CD4-positive, alpha-beta memory T cell (primary cell): Measurements from ENCODE around the gene VPS41. TPM values are rescaled to one million over a fixed set of nuclear protein-coding genes. Genes with fewer than 3 reads are reported as not detected.
"Not testable (repeated sequence)": the region's sequence is repeated elsewhere in the genome, so short reads cannot be mapped to it uniquely, and the experiment has no call there.

Experiments
- CTCF ChIA-PET: fragments of 350-600 bp; sonication (Branson Sonifier 250); formaldehyde crosslinking; loops from one replicate; lab custom pipeline; 2021; ENCODE audit warnings: inconsistent platforms; ENCODE audit not compliant: partially characterized antibody; lab: Charles Lee
- POLR2A ChIA-PET: fragments of 350-600 bp; sonication (Branson Sonifier 250); formaldehyde crosslinking; loops from one replicate; lab custom pipeline; 2021; ENCODE audit not compliant: partially characterized antibody; lab: Charles Lee
- DNase-seq, 5 donors: peaks; one replicate each; pipeline versions ENCODE4 v3.0.0 to v3.0.0-alpha.2; 2020 to 2022; ENCODE audit warnings: mixed read lengths in 1 of 5
- H3K27ac ChIP-seq: one replicate; pipeline ENCODE4 v1.7.0; 2013; ENCODE audit warnings: low read depth, low read length
- H3K27me3 ChIP-seq: 2 replicates; pipeline ENCODE4 v1.7.0; 2013; ENCODE audit warnings: mild to moderate bottlenecking, low read length, moderate library complexity; ENCODE audit not compliant: insufficient read depth
- H3K36me3 ChIP-seq: 2 replicates; pipeline ENCODE4 v1.7.0; 2013; ENCODE audit warnings: mild to moderate bottlenecking, low read length, moderate library complexity; ENCODE audit not compliant: insufficient read depth
- H3K4me1 ChIP-seq: 2 replicates; pipeline ENCODE4 v1.7.0; 2013; ENCODE audit warnings: mild to moderate bottlenecking, low read length, moderate library complexity; ENCODE audit not compliant: insufficient read depth
- H3K4me3 ChIP-seq, 2 donors: one replicate each; pipeline ENCODE4 v1.7.0; 2013; ENCODE audit warnings: low read length in 2 of 2, mild to moderate bottlenecking in 1 of 2
- H3K9me3 ChIP-seq, 2 donors: one replicate each; pipeline ENCODE4 v1.7.0; 2013; ENCODE audit warnings: low read length in 2 of 2, control low read depth in 1 of 2; ENCODE audit not compliant: control insufficient read depth in 1 of 2
- H3K27ac Mint-ChIP-seq, 7 donors: one replicate each; pipeline ENCODE4 v1.8.0; 2020 to 2021; ENCODE audit warnings: mixed read lengths in 7 of 7, mild to moderate bottlenecking in 6 of 7, inconsistent platforms in 3 of 7, moderate library complexity in 3 of 7
- H3K27me3 Mint-ChIP-seq, 2 donors: one replicate each; pipeline ENCODE4 v1.8.0; 2020 to 2021; ENCODE audit warnings: mixed read lengths in 2 of 2
- H3K36me3 Mint-ChIP-seq, 2 donors: one replicate each; pipeline ENCODE4 v1.8.0; 2020 to 2021; ENCODE audit warnings: mixed read lengths in 2 of 2, inconsistent platforms in 1 of 2, mild to moderate bottlenecking in 1 of 2
- H3K4me1 Mint-ChIP-seq, 4 donors: one replicate each; pipeline ENCODE4 v1.8.0; 2020 to 2021; ENCODE audit warnings: mixed read lengths in 4 of 4, mild to moderate bottlenecking in 1 of 4
- H3K4me3 Mint-ChIP-seq, 8 donors: one replicate each; pipeline ENCODE4 v1.8.0; 2020 to 2021; ENCODE audit warnings: mixed read lengths in 8 of 8, mild to moderate bottlenecking in 7 of 8, moderate library complexity in 6 of 8, inconsistent platforms in 3 of 8
- H3K9me3 Mint-ChIP-seq, 8 donors: one replicate each; pipeline ENCODE4 v1.8.0; 2020 to 2021; ENCODE audit warnings: mixed read lengths in 8 of 8, mild to moderate bottlenecking in 5 of 8, inconsistent platforms in 3 of 8, moderate library complexity in 1 of 8
- intact Hi-C: fragments of 100-400 bp; cut with micrococcal nuclease; formaldehyde crosslinking; loops from one replicate; pipeline ENCODE4 v1.15.1; 2023
- polyA plus RNA-seq, 2 donors: library from polyadenylated mRNA; unstranded; fragments of 300-500 nt; fragmentation: Illumina TruSeq; gene quantifications; one replicate each; pipeline ENCODE4 v1.2.3, GENCODE V29; 2021
- total RNA-seq, 2 experiments: library from RNA; stranded (reverse); gene quantifications; one replicate each; pipeline ENCODE4 v1.2.3, GENCODE V29; 2021

Gene VPS41
- total RNA-seq (10 to 100 TPM; 68.3 to 73.3 TPM), polyA plus RNA-seq (10 to 100 TPM; 54.6 to 56.6 TPM)

DNA sequence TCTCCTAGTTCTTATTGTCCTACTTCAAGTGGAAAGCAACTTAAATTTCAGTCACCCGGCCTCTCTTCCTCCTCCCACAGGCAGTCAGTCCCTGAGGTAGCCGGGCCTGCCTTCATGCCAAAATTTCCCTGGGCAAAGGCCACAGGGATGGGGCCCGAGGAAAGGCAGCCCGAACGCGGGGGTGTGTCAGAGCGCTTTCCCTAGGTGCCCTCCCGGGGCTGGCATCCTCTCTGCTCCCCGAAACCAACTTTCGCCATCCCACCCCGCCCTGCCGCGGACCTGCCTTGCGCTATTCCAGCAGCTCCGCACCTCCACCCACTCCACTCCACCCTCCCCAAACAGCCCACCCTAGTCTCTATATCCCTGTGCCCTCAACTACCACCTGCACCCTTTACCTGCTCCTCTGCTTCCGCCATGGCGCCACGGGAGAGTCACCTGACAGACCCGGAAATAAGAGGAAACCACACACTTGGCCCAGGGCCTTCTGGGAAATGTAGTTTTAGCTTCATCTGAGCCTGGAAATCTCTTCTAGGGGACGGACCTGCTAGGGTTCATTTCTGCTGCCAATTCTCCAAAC lies at the start of gene VPS41:
Gene VPS41 (minus strand): TSS at position 433 of the 577 bp plus-strand sequence. CDS start 17 bp downstream, at position 416.
- Histone ChIP-seq H3K27me3 (no peaks in the 10 kb centered on the region), H3K36me3 (no peaks in the 10 kb centered on the region), H3K4me1 (peaks cover 17% of the 10 kb centered on the region), H3K4me3 (peak within 1 kb of the TSS; percentile 75 to 82), H3K9me3 (no peaks in the 10 kb centered on the region), H3K27ac (peak within 1 kb of the TSS; percentile 51)
- peak within 1 kb of the TSS; percentile 93 to 100 (median 99) for H3K4me3 Mint-ChIP-seq
- peak; percentile 83 to 88 (median 84) for DNase-seq
- peaks cover 0 to 2% of the 10 kb centered on the region in 2 donors for H3K27me3 Mint-ChIP-seq
- POLR2A ChIA-PET: interaction anchor here (1.2 kb wide), 1 partner anchor 535 kb away, joined by 3 read pairs; no protein-coding TSS in a partner anchor
- CTCF ChIA-PET: interaction anchor here (1.0 kb wide), 1 partner anchor 25 kb away, joined by 4 read pairs; no protein-coding TSS in a partner anchor
- peak within 1 kb of the TSS; percentile 84 to 99 (median 96) for H3K27ac Mint-ChIP-seq
- intact Hi-C loops: loop anchor here (5.0 kb wide), 3 partner anchors 687 to 1223 kb away; partner anchors contain the start of genes CDK13 and MPLKIP
- no peaks in the 10 kb centered on the region for H3K9me3 Mint-ChIP-seq
- peaks cover 5 to 12% of the 10 kb centered on the region in 2 donors for H3K36me3 Mint-ChIP-seq
- peaks cover 18 to 38% (median 29%) of the 10 kb centered on the region in 4 donors for H3K4me1 Mint-ChIP-seq

GRCh38 chr7:38955892-38956291 lies 46.9 kb upstream of the VPS41 start:
- Mint-ChIP-seq H3K9me3 (no peaks in the 10 kb centered on the region), H3K27ac (no peak overlapping the region), H3K4me1 (no peaks in the 10 kb centered on the region), H3K36me3 (no peaks in the 10 kb centered on the region), H3K27me3 (peaks cover 4 to 20% of the 10 kb centered on the region in 2 donors), H3K4me3 (no peak overlapping the region)
- intact Hi-C loops: no loop called here
- Histone ChIP-seq H3K9me3 (no peaks in the 10 kb centered on the region), H3K27me3 (no peaks in the 10 kb centered on the region), H3K4me3 (no peak overlapping the region), H3K36me3 (no peaks in the 10 kb centered on the region), H3K27ac (no peak overlapping the region), H3K4me1 (no peaks in the 10 kb centered on the region)
- CTCF ChIA-PET: no interaction called here
- no peak for DNase-seq
- POLR2A ChIA-PET: no interaction called here

- Mint-ChIP-seq H3K27ac (no peak overlapping the region), H3K4me3 (no peak overlapping the region), H3K4me1 (no peaks in the 10 kb centered on the region), H3K9me3 (no peaks in the 10 kb centered on the region), H3K27me3 (peaks cover 4 to 17% of the 10 kb centered on the region in 2 donors), H3K36me3 (no peaks in the 10 kb centered on the region)
- Histone ChIP-seq H3K9me3 (no peaks in the 10 kb centered on the region), H3K36me3 (no peaks in the 10 kb centered on the region), H3K4me1 (no peaks in the 10 kb centered on the region), H3K27me3 (no peaks in the 10 kb centered on the region), H3K27ac (no peak overlapping the region), H3K4me3 (no peak overlapping the region)
- DNase-seq: no peak
- intact Hi-C loops: no loop called here
- ChIA-PET CTCF (no interaction called here), POLR2A (no interaction called here)
Measured at GRCh38 chr7:38953971-38954370, 45.0 kb upstream of the VPS41 start.

GRCh38 chr7:38953227-38953626 lies 44.2 kb upstream of the VPS41 start:
- ChIA-PET POLR2A (no interaction called here), CTCF (no interaction called here)
- Mint-ChIP-seq H3K4me3 (no peak overlapping the region), H3K4me1 (no peaks in the 10 kb centered on the region), H3K27ac (no peak overlapping the region), H3K36me3 (no peaks in the 10 kb centered on the region), H3K27me3 (peaks cover 5 to 17% of the 10 kb centered on the region in 2 donors), H3K9me3 (no peaks in the 10 kb centered on the region)
- no peak for DNase-seq
- Histone ChIP-seq H3K27ac (no peak overlapping the region), H3K36me3 (no peaks in the 10 kb centered on the region), H3K9me3 (no peaks in the 10 kb centered on the region), H3K27me3 (no peaks in the 10 kb centered on the region), H3K4me1 (no peaks in the 10 kb centered on the region), H3K4me3 (no peak overlapping the region)
- intact Hi-C loops: no loop called here

DNA sequence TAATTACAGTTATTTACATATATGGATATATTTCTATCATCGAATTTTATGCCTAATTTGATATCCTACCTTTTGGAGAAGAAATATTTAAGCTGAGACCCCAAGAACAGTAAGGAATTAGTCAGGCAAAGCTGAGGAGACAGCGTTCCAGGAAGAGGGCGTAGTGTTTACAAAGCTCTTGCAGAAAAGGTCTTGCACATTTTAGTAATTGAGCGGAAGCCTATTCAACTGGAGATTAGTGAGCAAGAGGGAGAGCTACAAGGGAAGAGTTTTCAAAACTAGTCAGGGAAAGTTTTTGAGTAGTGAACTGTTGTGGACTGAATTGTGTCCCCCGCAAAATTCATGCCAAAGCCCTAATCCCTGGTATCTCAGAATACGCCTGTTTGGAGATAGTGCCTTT lies 42.2 kb upstream of the VPS41 start:
- H3K27ac ChIP-seq: no peak overlapping the region
- no peaks in the 10 kb centered on the region for H3K27me3 ChIP-seq
- Mint-ChIP-seq H3K9me3 (peaks cover 0 to 5% (median 0%) of the 10 kb centered on the region in 8 donors), H3K27me3 (peaks cover 3 to 21% of the 10 kb centered on the region in 2 donors), H3K36me3 (no peaks in the 10 kb centered on the region), H3K4me3 (no peak overlapping the region), H3K4me1 (no peaks in the 10 kb centered on the region), H3K27ac (no peak overlapping the region)
- no peaks in the 10 kb centered on the region for H3K9me3 ChIP-seq
- intact Hi-C loops: no loop called here
- POLR2A ChIA-PET: no interaction called here
- CTCF ChIA-PET: no interaction called here
- no peaks in the 10 kb centered on the region for H3K36me3 ChIP-seq
- DNase-seq: no peak
- no peaks in the 10 kb centered on the region for H3K4me1 ChIP-seq
- H3K4me3 ChIP-seq: no peak overlapping the region

DNA sequence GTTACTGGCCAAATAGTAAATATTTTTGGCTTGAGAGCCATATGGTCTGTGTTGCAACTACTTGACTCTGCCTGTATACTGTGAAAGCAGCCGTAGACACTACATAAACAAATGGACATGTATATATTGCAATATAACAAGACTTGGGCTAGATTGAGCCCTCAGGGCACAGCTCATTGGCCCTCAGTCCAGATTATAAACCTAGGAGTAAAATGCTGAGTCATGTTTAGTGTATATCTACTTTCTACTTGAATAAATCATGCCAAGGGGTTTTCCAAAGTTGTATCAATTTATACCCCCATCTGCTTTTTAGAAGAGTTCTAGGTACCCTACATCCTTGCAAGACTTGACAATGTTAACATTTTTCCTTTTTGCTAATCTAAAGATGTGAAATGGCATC lies 41.3 kb upstream of the VPS41 start:
- H3K4me1 ChIP-seq: no peaks in the 10 kb centered on the region
- Mint-ChIP-seq H3K4me3 (no peak overlapping the region), H3K36me3 (no peaks in the 10 kb centered on the region), H3K4me1 (no peaks in the 10 kb centered on the region), H3K27ac (no peak overlapping the region), H3K9me3 (peaks cover 0 to 5% (median 0%) of the 10 kb centered on the region in 8 donors), H3K27me3 (peaks cover 3 to 16% of the 10 kb centered on the region in 2 donors)
- POLR2A ChIA-PET: no interaction called here
- CTCF ChIA-PET: no interaction called here
- no peak overlapping the region for H3K27ac ChIP-seq
- no peak overlapping the region for H3K4me3 ChIP-seq
- intact Hi-C loops: no loop called here
- no peaks in the 10 kb centered on the region for H3K27me3 ChIP-seq
- H3K36me3 ChIP-seq: no peaks in the 10 kb centered on the region
- DNase-seq: no peak
- no peaks in the 10 kb centered on the region for H3K9me3 ChIP-seq

- DNase-seq, H3K27me3 ChIP-seq, H3K27ac ChIP-seq, H3K4me3 ChIP-seq, POLR2A ChIA-PET, H3K4me1 ChIP-seq, H3K9me3 ChIP-seq, intact Hi-C loops, H3K9me3 Mint-ChIP-seq, CTCF ChIA-PET, H3K27ac Mint-ChIP-seq, H3K36me3 Mint-ChIP-seq, H3K4me1 Mint-ChIP-seq, H3K4me3 Mint-ChIP-seq, H3K36me3 ChIP-seq: not testable (repeated sequence)
- peaks cover 7 to 12% of the 10 kb centered on the region in 2 donors for H3K27me3 Mint-ChIP-seq
Measured at GRCh38 chr7:38947541-38947940, 38.5 kb upstream of the VPS41 start.
